ENCODE results near the gene LILRB4. TPM values are rescaled to one million over a fixed set of nuclear protein-coding genes. Genes with fewer than 3 reads are reported as not detected.
"Not testable (repeated sequence)": the region's sequence is repeated elsewhere in the genome, so short reads cannot be mapped to it uniquely, and the experiment has no call there.

The LILRB4 gene
- total and polyA plus RNA-seq, 9 of the 15 experiments (the other 6 are each of a cell fraction or from before 2014, with no cell fraction given) = not detected

- TF ChIP-seq HES1 (IDR thresholded peaks at IDR 0.05; ENCODE audit: low read depth) (no peak), ERF (CRISPR knock-in tag; IDR thresholded peaks at IDR 0.05) (no peak), TCF15 (CRISPR knock-in tag; IDR thresholded peaks at IDR 0.05) (no peak), HNRNPK (IDR thresholded peaks at IDR 0.05; ENCODE audit: low read depth, low read length, poor library complexity, severe bottlenecking) (no peak), SMARCB1 (IDR thresholded peaks at IDR 0.05; ENCODE audit: insufficient read length, low read depth) (no peak)
Measured at GRCh38 chr19:54709212-54709948, 46.6 kb downstream of the LILRB4 start (continued).

- intact Hi-C loops (cut with micrococcal nuclease); H3K4me1 ChIP-seq (replicated peaks in 1 of 2; ENCODE audit: control insufficient read depth in 2 of 2, insufficient read depth in 2 of 2, low read length in 2 of 2); H4K20me1 ChIP-seq (replicated peaks; ENCODE audit: control insufficient read depth, insufficient read depth, low read length); H3K4me2 ChIP-seq (ENCODE audit: insufficient read depth, low read length); DNase-seq (ENCODE audit: extremely low read depth in 1 of 4, low spot score in 3 of 4); H3K9ac ChIP-seq (ENCODE audit: insufficient read depth in 1 of 2, low read depth in 2 of 2, low read length in 2 of 2); H3K79me2 ChIP-seq (ENCODE audit: control insufficient read depth, insufficient read depth, low read length); H3K27ac ChIP-seq (ENCODE audit: extremely low read depth, low read depth, low read length); ATAC-seq; in situ Hi-C loops (cut with MboI); H2AFZ ChIP-seq (ENCODE audit: low read depth, low read length); H3K9me3 ChIP-seq (replicated peaks; ENCODE audit: control insufficient read depth, insufficient read depth, low read depth, low read length); H3K36me3 ChIP-seq (ENCODE audit: control insufficient read depth, insufficient read depth, low read length); BruUV-seq (replicated peaks); POLR2A ChIA-PET; H3K4me3 ChIP-seq; H3K9me1 ChIP-seq (ENCODE audit: control insufficient read depth, insufficient read depth, low read length); FAIRE-seq; CTCF ChIA-PET (ENCODE audit: low intra/inter-chr PET ratio): not testable (repeated sequence)
- 9% methylated on average over 6 of the region's 13 CpGs for WGBS (ENCODE audit: insufficient coverage, low coverage, missing lambda C conversion rate)
- H3K27me3 ChIP-seq (ENCODE audit: control insufficient read depth in 2 of 2, insufficient read depth in 2 of 2, low read length in 2 of 2) = peaks cover 0 to 20% of the 10 kb centered on the region in 2 experiments; a peak in 3 of 5 replicates
Measured at GRCh38 chr19:54709956-54710355, 47.2 kb downstream of the LILRB4 start.

Small RNAs within 50 kb of the gene (microRNA-seq; reads per million reads assigned to microRNA genes)
- not detected for gene MIR8061 (ENCODE audit: borderline microRNAs expressed)

Small RNAs within 50 kb of the gene (small RNA-seq; reads per million reads assigned to genes)
- gene AC245036.3 (not detected), gene AC245128.2 (not detected), gene MIR8061 (not detected)

Other genes with a start within 250 kb of the LILRB4 start
Only the 7 nearest of the 17 such genes appear.
- 0.54 and 0.86 TPM in 2 replicates for gene LILRA2, start 89.2 kb upstream of the LILRB4 start, total RNA-seq (2014; rRNA removed)
- 0.77 and 0.91 TPM in 2 replicates for gene LILRA2, start 89.2 kb upstream of the LILRB4 start, total RNA-seq (2014; rRNA removed; fragmentation: Illumina TruSeq; extraction: Trizol)
- 1.2 and 2.0 TPM in 2 replicates for gene LILRA2, start 89.2 kb upstream of the LILRB4 start, total RNA-seq (2015; rRNA removed; fragmentation: Illumina TruSeq; extraction: Trizol)
- gene LILRA2, start 89.2 kb upstream of the LILRB4 start, total RNA-seq (2021) = 2.1 TPM in 2 replicates
- gene LILRA2, start 89.2 kb upstream of the LILRB4 start, polyA plus RNA-seq (2011; rRNA removed) = 0.96 and 1.3 TPM in 2 replicates
- 1.7 and 1.8 TPM in 2 replicates for gene LILRA2, start 89.2 kb upstream of the LILRB4 start, polyA plus RNA-seq (2014; fragmentation: Illumina TruSeq; extraction: Trizol)
- gene LILRA2, start 89.2 kb upstream of the LILRB4 start, polyA plus RNA-seq (2014; fragmentation: Nextera tagmentation; extraction: Ambion mirVana) = under 1 TPM; 0.32 to 0.46 TPM
- 1.5 and 1.8 TPM in 2 replicates for gene LILRA2, start 89.2 kb upstream of the LILRB4 start, polyA plus RNA-seq (2014; rRNA removed)
- not detected in 2 replicates for gene LILRA1, start 69.4 kb upstream of the LILRB4 start, total RNA-seq (2014; rRNA removed)
- not detected in 2 replicates for gene LILRA1, start 69.4 kb upstream of the LILRB4 start, total RNA-seq (2014; rRNA removed; fragmentation: Illumina TruSeq; extraction: Trizol)
- gene LILRA1, start 69.4 kb upstream of the LILRB4 start, total RNA-seq (2015; rRNA removed; fragmentation: Illumina TruSeq; extraction: Trizol) = not detected in 2 replicates
- not detected in 2 replicates for gene LILRA1, start 69.4 kb upstream of the LILRB4 start, total RNA-seq (2021)
- gene LILRA1, start 69.4 kb upstream of the LILRB4 start, polyA plus RNA-seq (2011; rRNA removed) = not detected in 2 replicates
- not detected in 2 replicates for gene LILRA1, start 69.4 kb upstream of the LILRB4 start, polyA plus RNA-seq (2014; fragmentation: Illumina TruSeq; extraction: Trizol)
- gene LILRA1, start 69.4 kb upstream of the LILRB4 start, polyA plus RNA-seq (2014; fragmentation: Nextera tagmentation; extraction: Ambion mirVana) = not detected
- gene LILRA1, start 69.4 kb upstream of the LILRB4 start, polyA plus RNA-seq (2014; rRNA removed) = not detected in 2 replicates
- gene LILRB1, start 32.5 kb upstream of the LILRB4 start, total RNA-seq (2014; rRNA removed) = not detected in 2 replicates
- gene LILRB1, start 32.5 kb upstream of the LILRB4 start, total RNA-seq (2014; rRNA removed; fragmentation: Illumina TruSeq; extraction: Trizol) = not detected in 2 replicates
- gene LILRB1, start 32.5 kb upstream of the LILRB4 start, total RNA-seq (2015; rRNA removed; fragmentation: Illumina TruSeq; extraction: Trizol) = not detected in 2 replicates
- not detected in 2 replicates for gene LILRB1, start 32.5 kb upstream of the LILRB4 start, total RNA-seq (2021)
- not detected in 2 replicates for gene LILRB1, start 32.5 kb upstream of the LILRB4 start, polyA plus RNA-seq (2011; rRNA removed)
- gene LILRB1, start 32.5 kb upstream of the LILRB4 start, polyA plus RNA-seq (2014; fragmentation: Illumina TruSeq; extraction: Trizol) = not detected in 2 replicates
- gene LILRB1, start 32.5 kb upstream of the LILRB4 start, polyA plus RNA-seq (2014; fragmentation: Nextera tagmentation; extraction: Ambion mirVana) = not detected
- not detected in 2 replicates for gene LILRB1, start 32.5 kb upstream of the LILRB4 start, polyA plus RNA-seq (2014; rRNA removed)
- not detected in 2 replicates for gene KIR3DL3, start 61.5 kb downstream of the LILRB4 start, total RNA-seq (2014; rRNA removed)
- gene KIR3DL3, start 61.5 kb downstream of the LILRB4 start, total RNA-seq (2014; rRNA removed; fragmentation: Illumina TruSeq; extraction: Trizol) = not detected in 2 replicates
- not detected in 2 replicates for gene KIR3DL3, start 61.5 kb downstream of the LILRB4 start, total RNA-seq (2015; rRNA removed; fragmentation: Illumina TruSeq; extraction: Trizol)
- not detected in 2 replicates for gene KIR3DL3, start 61.5 kb downstream of the LILRB4 start, total RNA-seq (2021)
- gene KIR3DL3, start 61.5 kb downstream of the LILRB4 start, polyA plus RNA-seq (2011; rRNA removed) = not detected in 2 replicates
- not detected in 2 replicates for gene KIR3DL3, start 61.5 kb downstream of the LILRB4 start, polyA plus RNA-seq (2014; fragmentation: Illumina TruSeq; extraction: Trizol)
- under 1 TPM in 1 of 2 experiments, not detected in 1; 0.11 TPM for gene KIR3DL3, start 61.5 kb downstream of the LILRB4 start, polyA plus RNA-seq (2014; fragmentation: Nextera tagmentation; extraction: Ambion mirVana)
- gene KIR3DL3, start 61.5 kb downstream of the LILRB4 start, polyA plus RNA-seq (2014; rRNA removed) = not detected in 2 replicates
- gene KIR2DL3, start 75.5 kb downstream of the LILRB4 start, total RNA-seq (2014; rRNA removed) = not detected in 2 replicates
- not detected in 2 replicates for gene KIR2DL3, start 75.5 kb downstream of the LILRB4 start, total RNA-seq (2014; rRNA removed; fragmentation: Illumina TruSeq; extraction: Trizol)
- not detected in 2 replicates for gene KIR2DL3, start 75.5 kb downstream of the LILRB4 start, total RNA-seq (2015; rRNA removed; fragmentation: Illumina TruSeq; extraction: Trizol)
- not detected in 2 replicates for gene KIR2DL3, start 75.5 kb downstream of the LILRB4 start, total RNA-seq (2021)
- not detected in 2 replicates for gene KIR2DL3, start 75.5 kb downstream of the LILRB4 start, polyA plus RNA-seq (2011; rRNA removed)
- gene KIR2DL3, start 75.5 kb downstream of the LILRB4 start, polyA plus RNA-seq (2014; fragmentation: Illumina TruSeq; extraction: Trizol) = not detected in 2 replicates
- gene KIR2DL3, start 75.5 kb downstream of the LILRB4 start, polyA plus RNA-seq (2014; fragmentation: Nextera tagmentation; extraction: Ambion mirVana) = not detected
- gene KIR2DL3, start 75.5 kb downstream of the LILRB4 start, polyA plus RNA-seq (2014; rRNA removed) = not detected in 2 replicates
- gene KIR2DL1, start 106.8 kb downstream of the LILRB4 start, total RNA-seq (2014; rRNA removed) = not detected in 2 replicates
- not detected in 2 replicates for gene KIR2DL1, start 106.8 kb downstream of the LILRB4 start, total RNA-seq (2014; rRNA removed; fragmentation: Illumina TruSeq; extraction: Trizol)
- gene KIR2DL1, start 106.8 kb downstream of the LILRB4 start, total RNA-seq (2015; rRNA removed; fragmentation: Illumina TruSeq; extraction: Trizol) = not detected in 2 replicates
- not detected in 2 replicates for gene KIR2DL1, start 106.8 kb downstream of the LILRB4 start, total RNA-seq (2021)
- gene KIR2DL1, start 106.8 kb downstream of the LILRB4 start, polyA plus RNA-seq (2011; rRNA removed) = not detected in 2 replicates
- not detected in 2 replicates for gene KIR2DL1, start 106.8 kb downstream of the LILRB4 start, polyA plus RNA-seq (2014; fragmentation: Illumina TruSeq; extraction: Trizol)
- gene KIR2DL1, start 106.8 kb downstream of the LILRB4 start, polyA plus RNA-seq (2014; fragmentation: Nextera tagmentation; extraction: Ambion mirVana) = not detected
- not detected in 2 replicates for gene KIR2DL1, start 106.8 kb downstream of the LILRB4 start, polyA plus RNA-seq (2014; rRNA removed)
- gene KIR2DL4, start 140.6 kb downstream of the LILRB4 start, total RNA-seq (2014; rRNA removed) = not detected in 2 replicates
- not detected in 2 replicates for gene KIR2DL4, start 140.6 kb downstream of the LILRB4 start, total RNA-seq (2014; rRNA removed; fragmentation: Illumina TruSeq; extraction: Trizol)
- not detected in 2 replicates for gene KIR2DL4, start 140.6 kb downstream of the LILRB4 start, total RNA-seq (2015; rRNA removed; fragmentation: Illumina TruSeq; extraction: Trizol)
- gene KIR2DL4, start 140.6 kb downstream of the LILRB4 start, total RNA-seq (2021) = not detected in 2 replicates
- not detected in 2 replicates for gene KIR2DL4, start 140.6 kb downstream of the LILRB4 start, polyA plus RNA-seq (2011; rRNA removed)
- not detected in 2 replicates for gene KIR2DL4, start 140.6 kb downstream of the LILRB4 start, polyA plus RNA-seq (2014; fragmentation: Illumina TruSeq; extraction: Trizol)
- gene KIR2DL4, start 140.6 kb downstream of the LILRB4 start, polyA plus RNA-seq (2014; fragmentation: Nextera tagmentation; extraction: Ambion mirVana) = not detected
- gene KIR2DL4, start 140.6 kb downstream of the LILRB4 start, polyA plus RNA-seq (2014; rRNA removed) = not detected in 2 replicates

Measured in K562 (cell line).